ENCODE results near the gene KRIT1. TPM values are rescaled to one million over a fixed set of nuclear protein-coding genes. Genes with fewer than 3 reads are reported as not detected.

KRIT1 gene
- 14.3 TPM for polyA plus RNA-seq (2012; ENCODE audit: low read depth, missing spikeins)

DNA sequence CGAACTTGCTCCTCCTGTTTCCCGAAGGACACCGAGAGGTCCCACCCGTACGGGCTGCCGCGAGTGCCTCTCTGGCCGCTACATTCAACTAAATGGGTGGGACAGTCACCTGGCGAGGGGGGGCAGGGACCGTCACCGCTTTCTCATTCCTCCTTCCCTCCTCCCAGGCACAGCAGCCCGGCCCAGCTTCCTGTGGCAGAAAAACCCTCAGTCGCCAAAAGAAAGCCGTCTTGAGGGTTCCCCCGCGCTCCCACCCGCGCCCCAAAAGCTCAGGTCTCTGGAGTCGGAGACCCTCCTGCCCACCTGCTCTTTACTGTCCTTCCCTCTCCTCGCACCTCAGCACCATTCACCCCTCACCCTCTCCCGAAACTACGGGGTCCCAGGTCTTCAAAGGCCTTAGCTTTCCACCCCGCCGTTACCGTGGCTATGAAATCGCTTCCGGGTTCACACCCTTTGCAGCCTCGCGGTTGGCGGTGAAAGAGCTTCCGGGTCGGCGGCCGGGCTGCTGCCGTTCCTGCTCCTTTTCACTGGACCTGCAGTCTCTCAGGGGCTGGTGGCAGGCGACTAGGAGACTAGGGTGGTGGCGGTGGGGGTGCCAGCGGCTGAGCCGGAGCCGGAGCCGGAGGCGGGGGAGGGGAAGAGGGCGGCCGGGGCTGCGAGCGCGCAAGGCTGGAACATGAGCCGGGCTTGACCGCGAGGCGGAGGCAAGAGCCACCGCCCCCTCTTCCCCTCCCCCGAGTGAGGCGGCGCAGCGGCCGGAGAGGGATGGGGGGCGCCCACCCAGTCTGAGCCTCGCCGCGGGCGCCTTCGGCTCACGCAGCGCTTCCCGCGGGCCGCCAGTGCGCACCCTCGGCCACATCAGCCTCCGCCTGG lies at the start of gene KRIT1, which contains the start of gene ANKIB1:
TSS of gene KRIT1 (minus strand) at position 428 of the 873 bp plus-strand sequence. CDS start 3,779 bp downstream, outside the sequence.
TSS of gene ANKIB1 (plus strand) at position 488 of the 873 bp plus-strand sequence. CDS start 49,005 bp downstream, outside the sequence.
- TF ChIP-seq SPI1 (IDR thresholded peaks at IDR 0.05; ENCODE audit: low read depth, low read length) = 0 out of 2 replicates have a peak, but pooled peaks have one; percentile 0
- peak; percentile 63; the same call in 1 of the 2 replicates for TF ChIP-seq TAF1 (IDR thresholded peaks at IDR 0.05; ENCODE audit: low read depth, low read length)
- peak; percentile 61; the same call in 1 of the 2 replicates for TF ChIP-seq POU2F2 (IDR thresholded peaks at IDR 0.05; ENCODE audit: low read depth, low read length)
- TF ChIP-seq POLR2AphosphoS5 (IDR thresholded peaks at IDR 0.05; ENCODE audit: low read depth, low read length) = peak; percentile 85
- TF ChIP-seq POLR2A (IDR thresholded peaks at IDR 0.05; ENCODE audit: low read depth, low read length) = peak; percentile 74
- TF ChIP-seq PAX5 (IDR thresholded peaks at IDR 0.05; ENCODE audit: insufficient read depth, low read length, severe bottlenecking) = no peak
- FAIRE-seq (peak; percentile 94), DNase-seq (ENCODE audit: insufficient read length, low spot score) (peak; percentile 67)

DNA sequence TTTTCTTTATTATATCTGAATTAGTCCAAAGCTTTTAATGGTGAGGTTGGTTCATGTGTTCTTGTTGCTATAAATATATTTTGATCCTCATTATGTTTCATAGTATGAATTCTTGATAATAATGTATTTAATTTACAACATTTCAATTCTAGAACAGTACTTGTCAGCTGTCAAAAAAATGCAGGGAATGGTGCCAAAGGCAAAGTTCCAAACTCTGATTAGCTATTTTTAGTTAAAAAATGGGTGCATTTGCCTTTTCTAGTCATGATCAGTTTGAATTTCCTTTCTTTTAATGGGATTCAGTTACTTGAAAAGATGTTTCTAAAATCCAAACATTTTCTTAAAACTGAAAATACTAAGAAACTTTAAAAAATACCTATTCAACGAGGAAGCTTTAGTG lies 49.7 kb upstream of the KRIT1 start:
- TF ChIP-seq PAX5 (IDR thresholded peaks at IDR 0.05; ENCODE audit: insufficient read depth, low read length, severe bottlenecking) = no peak
- no peak for TF ChIP-seq SPI1 (IDR thresholded peaks at IDR 0.05; ENCODE audit: low read depth, low read length)
- TF ChIP-seq POU2F2 (IDR thresholded peaks at IDR 0.05; ENCODE audit: low read depth, low read length) = no peak
- no peak for TF ChIP-seq TAF1 (IDR thresholded peaks at IDR 0.05; ENCODE audit: low read depth, low read length)
- DNase-seq (ENCODE audit: insufficient read length, low spot score) = no peak
- FAIRE-seq = no peak

DNA sequence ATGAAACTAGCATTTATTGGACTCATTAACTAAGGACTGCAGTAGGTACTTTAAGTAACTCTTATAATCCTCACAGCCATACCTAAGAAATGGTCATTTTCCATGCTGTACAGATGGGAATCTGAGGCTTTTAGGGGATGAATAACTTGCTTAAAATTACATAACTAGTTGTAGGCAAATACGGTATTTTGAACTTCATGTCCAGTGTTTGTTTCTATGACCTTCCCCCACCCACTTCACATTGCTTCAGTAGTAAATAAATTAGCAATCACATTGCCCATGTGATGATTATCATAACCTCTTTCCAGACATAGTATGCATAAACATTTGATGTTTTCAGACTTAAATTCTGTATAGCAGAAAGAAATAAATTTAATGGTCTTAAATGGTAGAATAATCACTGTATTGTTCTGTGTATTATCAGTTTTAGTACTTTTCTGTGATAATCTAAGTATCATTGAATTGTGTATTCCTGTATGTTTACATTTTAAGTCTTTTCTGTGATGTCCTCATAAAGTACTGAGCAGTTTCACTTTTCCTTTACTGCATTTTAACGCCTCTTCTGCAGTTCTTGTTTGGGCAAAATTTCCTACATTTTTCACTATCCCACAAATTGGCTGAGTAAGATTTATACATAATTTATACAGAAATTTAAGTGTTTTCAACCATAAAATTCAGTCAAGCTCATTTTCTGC lies 48.3 kb upstream of the KRIT1 start:
- no peak for TF ChIP-seq PAX5 (IDR thresholded peaks at IDR 0.05; ENCODE audit: insufficient read depth, low read length, severe bottlenecking)
- TF ChIP-seq POU2F2 (IDR thresholded peaks at IDR 0.05; ENCODE audit: low read depth, low read length) = no peak
- TF ChIP-seq SPI1 (IDR thresholded peaks at IDR 0.05; ENCODE audit: low read depth, low read length) = no peak
- no peak for TF ChIP-seq POLR2AphosphoS5 (IDR thresholded peaks at IDR 0.05; ENCODE audit: low read depth, low read length)
- peak; percentile 90 for FAIRE-seq
- no peak for DNase-seq (ENCODE audit: insufficient read length, low spot score)

- DNase-seq (ENCODE audit: insufficient read length, low spot score) (no peak), FAIRE-seq (peak; percentile 87)
- no peak for TF ChIP-seq SPI1 (IDR thresholded peaks at IDR 0.05; ENCODE audit: low read depth, low read length)
- TF ChIP-seq POU2F2 (IDR thresholded peaks at IDR 0.05; ENCODE audit: low read depth, low read length) = no peak
- TF ChIP-seq PAX5 (IDR thresholded peaks at IDR 0.05; ENCODE audit: insufficient read depth, low read length, severe bottlenecking) = no peak
- TF ChIP-seq TAF1 (IDR thresholded peaks at IDR 0.05; ENCODE audit: low read depth, low read length) = no peak
- no peak for TF ChIP-seq POLR2A (IDR thresholded peaks at IDR 0.05; ENCODE audit: low read depth, low read length)
- TF ChIP-seq POLR2AphosphoS5 (IDR thresholded peaks at IDR 0.05; ENCODE audit: low read depth, low read length) = no peak
These were observed 47.3 kb upstream of the KRIT1 start for GRCh38 chr7:92292981-92293380.

DNA sequence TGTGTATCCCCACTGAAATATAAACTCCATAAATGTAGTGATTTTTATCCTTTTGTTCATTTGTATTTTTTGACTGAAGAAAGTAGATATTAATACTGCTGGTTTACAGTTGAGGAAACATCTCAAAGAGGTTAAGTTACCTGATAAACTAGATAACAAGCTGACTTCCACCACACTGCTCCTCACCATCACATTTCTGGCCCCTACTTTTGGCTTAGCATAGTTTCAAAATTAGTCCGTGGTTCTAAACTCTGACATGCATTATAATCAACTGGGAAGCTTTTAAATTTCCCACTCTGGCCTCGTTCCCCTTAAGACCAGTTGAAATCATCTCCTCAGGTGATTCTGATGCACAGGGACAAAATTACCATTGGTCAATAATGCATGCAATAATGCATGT lies 43.6 kb upstream of the KRIT1 start:
- peak; percentile 28 for FAIRE-seq
- TF ChIP-seq POLR2AphosphoS5 (IDR thresholded peaks at IDR 0.05; ENCODE audit: low read depth, low read length) = no peak
- no peak for TF ChIP-seq SPI1 (IDR thresholded peaks at IDR 0.05; ENCODE audit: low read depth, low read length)
- no peak for TF ChIP-seq TAF1 (IDR thresholded peaks at IDR 0.05; ENCODE audit: low read depth, low read length)
- no peak for TF ChIP-seq POU2F2 (IDR thresholded peaks at IDR 0.05; ENCODE audit: low read depth, low read length)
- TF ChIP-seq PAX5 (IDR thresholded peaks at IDR 0.05; ENCODE audit: insufficient read depth, low read length, severe bottlenecking) = no peak
- TF ChIP-seq POLR2A (IDR thresholded peaks at IDR 0.05; ENCODE audit: low read depth, low read length) = no peak

DNA sequence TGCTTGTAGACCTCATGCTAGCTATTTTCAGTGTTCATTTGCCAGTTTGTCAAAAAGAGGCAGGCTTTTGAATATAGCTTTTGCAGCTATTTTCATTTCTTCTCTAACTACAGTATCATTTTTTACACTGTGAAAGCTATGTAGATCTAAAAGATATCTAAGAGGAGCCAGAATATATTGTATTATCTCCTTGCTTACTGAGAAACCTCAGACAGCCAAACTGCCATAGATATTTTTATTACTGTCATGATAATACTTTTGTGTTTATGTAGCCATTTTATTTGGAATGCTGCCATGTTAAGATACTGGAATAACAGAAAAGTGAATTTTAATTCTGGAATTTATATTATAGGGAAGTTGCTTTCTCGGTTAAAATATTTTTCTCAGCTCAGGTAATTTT lies 37.2 kb upstream of the KRIT1 start:
- no peak for FAIRE-seq
- DNase-seq (ENCODE audit: insufficient read length, low spot score) = no peak
- TF ChIP-seq PAX5 (IDR thresholded peaks at IDR 0.05; ENCODE audit: insufficient read depth, low read length, severe bottlenecking) (no peak), POLR2A (IDR thresholded peaks at IDR 0.05; ENCODE audit: low read depth, low read length) (no peak), TAF1 (IDR thresholded peaks at IDR 0.05; ENCODE audit: low read depth, low read length) (no peak), POLR2AphosphoS5 (IDR thresholded peaks at IDR 0.05; ENCODE audit: low read depth, low read length) (no peak), SPI1 (IDR thresholded peaks at IDR 0.05; ENCODE audit: low read depth, low read length) (no peak), POU2F2 (IDR thresholded peaks at IDR 0.05; ENCODE audit: low read depth, low read length) (no peak)

More for the DNA sequence above, 43.6 kb upstream of the KRIT1 start:
- no peak for DNase-seq (ENCODE audit: insufficient read length, low spot score)

DNA sequence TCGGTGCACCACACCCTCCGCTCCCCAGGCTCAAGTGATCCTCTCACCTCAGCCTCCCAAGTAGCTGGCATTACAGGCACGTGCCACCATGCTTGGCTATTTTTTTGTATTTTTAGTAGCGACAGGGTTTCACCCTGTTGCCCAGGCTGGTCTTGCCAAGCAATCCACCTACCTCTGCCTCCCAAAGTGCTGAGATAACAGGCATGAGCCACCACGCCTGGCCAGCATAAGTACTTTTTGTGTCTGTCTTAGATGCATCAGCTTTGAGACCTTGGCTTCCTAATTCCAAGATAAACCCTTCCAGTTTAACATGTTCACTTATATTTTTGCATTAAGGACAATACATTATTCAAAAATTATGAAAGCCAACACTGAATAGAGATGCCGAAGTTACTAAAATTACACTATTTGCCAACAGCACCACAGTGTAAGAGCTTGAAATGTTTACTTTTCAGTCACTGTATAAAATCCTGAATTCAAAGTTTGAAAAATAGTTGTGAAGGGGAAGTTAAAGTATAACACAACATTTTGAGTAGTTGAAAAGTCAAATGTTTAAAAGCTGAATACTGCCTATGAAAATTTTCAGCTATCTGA lies 36.6 kb upstream of the KRIT1 start:
- FAIRE-seq (no peak), DNase-seq (ENCODE audit: insufficient read length, low spot score) (no peak)
- no peak for TF ChIP-seq POU2F2 (IDR thresholded peaks at IDR 0.05; ENCODE audit: low read depth, low read length)
- TF ChIP-seq PAX5 (IDR thresholded peaks at IDR 0.05; ENCODE audit: insufficient read depth, low read length, severe bottlenecking) = no peak
- TF ChIP-seq SPI1 (IDR thresholded peaks at IDR 0.05; ENCODE audit: low read depth, low read length) = no peak

DNA sequence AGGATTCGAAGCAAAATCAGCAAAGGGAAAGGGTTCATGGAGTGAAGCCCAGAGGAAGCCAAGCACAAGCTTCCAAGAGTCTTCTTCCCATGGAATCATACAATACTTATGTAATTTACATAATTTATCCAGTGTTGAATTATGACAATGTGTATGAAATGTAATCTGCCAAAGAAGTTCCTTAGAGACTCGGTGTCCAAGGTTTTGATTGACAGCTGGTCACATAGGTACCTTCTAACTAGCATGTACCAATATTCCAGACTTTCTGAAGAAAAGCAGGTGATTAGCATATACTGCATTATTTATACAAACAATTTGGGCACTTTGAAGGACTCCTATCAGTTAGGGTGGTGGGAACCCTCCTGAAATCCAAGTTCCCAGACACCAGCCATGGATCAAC lies 35.3 kb upstream of the KRIT1 start:
- TF ChIP-seq POU2F2 (IDR thresholded peaks at IDR 0.05; ENCODE audit: low read depth, low read length) (no peak), SPI1 (IDR thresholded peaks at IDR 0.05; ENCODE audit: low read depth, low read length) (no peak), POLR2A (IDR thresholded peaks at IDR 0.05; ENCODE audit: low read depth, low read length) (no peak), POLR2AphosphoS5 (IDR thresholded peaks at IDR 0.05; ENCODE audit: low read depth, low read length) (no peak), TAF1 (IDR thresholded peaks at IDR 0.05; ENCODE audit: low read depth, low read length) (no peak)
- no peak for FAIRE-seq
- DNase-seq (ENCODE audit: insufficient read length, low spot score) = no peak
